ENCODE results near the gene AATK. TPM values are rescaled to one million over a fixed set of nuclear protein-coding genes. Genes with fewer than 3 reads are reported as not detected.

Gene AATK
- total and polyA plus RNA-seq, 2 of the 13 experiments (the other 11 are each of a cell fraction or from before 2014, with no cell fraction given): 2.9 to 8.4 TPM

DNA sequence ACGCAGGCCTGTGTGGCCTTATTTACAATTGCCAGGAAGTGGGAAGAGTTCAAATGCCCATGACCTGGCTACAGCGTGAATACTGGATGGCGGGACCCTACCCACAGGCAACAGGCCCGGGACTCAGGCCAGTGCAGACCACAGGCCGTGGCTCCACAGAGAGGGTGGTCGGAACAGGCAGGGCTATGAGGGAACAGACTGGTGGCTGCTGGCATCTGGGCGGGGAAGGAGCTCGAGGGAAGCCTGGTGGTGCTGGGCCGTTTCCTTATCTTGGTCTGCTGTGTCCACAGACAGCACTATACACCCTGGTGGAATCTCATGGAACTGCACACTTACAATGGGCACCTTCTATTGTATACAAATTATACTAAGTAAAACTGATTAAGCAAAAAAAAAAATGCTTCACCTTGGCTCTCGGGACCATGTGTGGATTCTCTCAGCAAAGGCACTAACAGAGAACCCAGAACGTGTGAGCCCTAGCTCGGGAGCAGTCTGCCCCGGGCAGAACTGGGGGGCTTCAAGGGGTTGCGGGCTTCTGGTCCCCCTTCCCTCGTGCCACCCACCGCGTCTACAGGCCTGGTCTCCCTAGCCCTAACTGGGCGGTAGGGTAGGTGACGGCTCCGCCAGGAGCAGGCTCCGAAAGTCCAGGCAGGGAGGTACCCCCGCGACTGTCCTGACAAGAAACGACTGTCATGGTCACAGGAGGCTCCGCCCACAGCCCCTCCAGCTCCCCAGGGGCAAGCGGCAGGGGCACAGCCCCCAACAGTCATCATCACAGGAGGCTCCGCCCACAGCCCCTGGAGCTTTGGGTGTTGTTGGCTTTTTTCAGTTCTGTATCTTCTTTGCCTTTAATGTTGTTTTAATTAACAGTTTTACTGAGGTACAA is 34.9 kb upstream of the AATK start (continued):
- TF ChIP-seq, protein P1, sequence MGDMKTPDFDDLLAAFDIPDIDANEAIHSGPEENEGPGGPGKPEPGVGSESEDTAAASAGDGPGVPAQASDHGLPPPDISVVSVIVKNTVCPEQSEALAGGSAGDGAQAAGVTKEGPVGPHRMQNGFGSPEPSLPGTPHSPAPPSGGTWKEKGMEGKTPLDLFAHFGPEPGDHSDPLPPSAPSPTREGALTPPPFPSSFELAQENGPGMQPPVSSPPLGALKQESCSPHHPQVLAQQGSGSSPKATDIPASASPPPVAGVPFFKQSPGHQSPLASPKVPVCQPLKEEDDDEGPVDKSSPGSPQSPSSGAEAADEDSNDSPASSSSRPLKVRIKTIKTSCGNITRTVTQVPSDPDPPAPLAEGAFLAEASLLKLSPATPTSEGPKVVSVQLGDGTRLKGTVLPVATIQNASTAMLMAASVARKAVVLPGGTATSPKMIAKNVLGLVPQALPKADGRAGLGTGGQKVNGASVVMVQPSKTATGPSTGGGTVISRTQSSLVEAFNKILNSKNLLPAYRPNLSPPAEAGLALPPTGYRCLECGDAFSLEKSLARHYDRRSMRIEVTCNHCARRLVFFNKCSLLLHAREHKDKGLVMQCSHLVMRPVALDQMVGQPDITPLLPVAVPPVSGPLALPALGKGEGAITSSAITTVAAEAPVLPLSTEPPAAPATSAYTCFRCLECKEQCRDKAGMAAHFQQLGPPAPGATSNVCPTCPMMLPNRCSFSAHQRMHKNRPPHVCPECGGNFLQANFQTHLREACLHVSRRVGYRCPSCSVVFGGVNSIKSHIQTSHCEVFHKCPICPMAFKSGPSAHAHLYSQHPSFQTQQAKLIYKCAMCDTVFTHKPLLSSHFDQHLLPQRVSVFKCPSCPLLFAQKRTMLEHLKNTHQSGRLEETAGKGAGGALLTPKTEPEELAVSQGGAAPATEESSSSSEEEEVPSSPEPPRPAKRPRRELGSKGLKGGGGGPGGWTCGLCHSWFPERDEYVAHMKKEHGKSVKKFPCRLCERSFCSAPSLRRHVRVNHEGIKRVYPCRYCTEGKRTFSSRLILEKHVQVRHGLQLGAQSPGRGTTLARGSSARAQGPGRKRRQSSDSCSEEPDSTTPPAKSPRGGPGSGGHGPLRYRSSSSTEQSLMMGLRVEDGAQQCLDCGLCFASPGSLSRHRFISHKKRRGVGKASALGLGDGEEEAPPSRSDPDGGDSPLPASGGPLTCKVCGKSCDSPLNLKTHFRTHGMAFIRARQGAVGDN (CRISPR knock-in tag; IDR thresholded peaks at IDR 0.05): peak; percentile 35
- peak; percentile 58 for TF ChIP-seq STAG1 (CRISPR knock-in tag; IDR thresholded peaks at IDR 0.05)
- no peak for TF ChIP-seq MAF1 (CRISPR knock-in tag; IDR thresholded peaks at IDR 0.05; ENCODE audit: borderline replicate concordance)
- no peak for TF ChIP-seq TCF7 (IDR thresholded peaks at IDR 0.05; ENCODE audit: low read depth)
- peak; percentile 11; the same call in 1 of the 2 replicates for TF ChIP-seq SALL1 (CRISPR knock-in tag; IDR thresholded peaks at IDR 0.05)
- TF ChIP-seq, protein P2, sequence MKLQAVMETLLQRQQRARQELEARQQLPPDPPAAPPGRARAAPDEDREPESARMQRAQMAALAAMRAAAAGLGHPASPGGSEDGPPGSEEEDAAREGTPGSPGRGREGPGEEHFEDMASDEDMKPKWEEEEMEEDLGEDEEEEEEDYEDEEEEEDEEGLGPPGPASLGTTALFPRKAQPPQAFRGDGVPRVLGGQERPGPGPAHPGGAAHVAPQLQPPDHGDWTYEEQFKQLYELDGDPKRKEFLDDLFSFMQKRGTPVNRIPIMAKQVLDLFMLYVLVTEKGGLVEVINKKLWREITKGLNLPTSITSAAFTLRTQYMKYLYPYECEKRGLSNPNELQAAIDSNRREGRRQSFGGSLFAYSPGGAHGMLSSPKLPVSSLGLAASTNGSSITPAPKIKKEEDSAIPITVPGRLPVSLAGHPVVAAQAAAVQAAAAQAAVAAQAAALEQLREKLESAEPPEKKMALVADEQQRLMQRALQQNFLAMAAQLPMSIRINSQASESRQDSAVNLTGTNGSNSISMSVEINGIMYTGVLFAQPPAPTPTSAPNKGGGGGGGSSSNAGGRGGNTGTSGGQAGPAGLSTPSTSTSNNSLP (IDR thresholded peaks at IDR 0.05; ENCODE audit: low read depth, low read length): 0 out of 2 replicates have a peak, but pooled peaks have one; percentile 10
- 0 out of 2 replicates have a peak, but pooled peaks have one; percentile 52 for TF ChIP-seq ZNF580 (CRISPR knock-in tag; IDR thresholded peaks at IDR 0.05; ENCODE audit: borderline replicate concordance, low read depth)
- no peak for TF ChIP-seq ATRX (CRISPR knock-in tag; IDR thresholded peaks at IDR 0.05; ENCODE audit: borderline replicate concordance)
- TF ChIP-seq KDM2A (CRISPR knock-in tag; IDR thresholded peaks at IDR 0.05; ENCODE audit: borderline replicate concordance, low read depth): peak; percentile 20; the same call in 1 of the 2 replicates
- no peak for TF ChIP-seq MTF1 (CRISPR knock-in tag; IDR thresholded peaks at IDR 0.05)
- no peak for TF ChIP-seq TEAD3 (CRISPR knock-in tag; optimal IDR thresholded peaks at IDR 0.05; ENCODE audit: borderline replicate concordance)
- no peak for TF ChIP-seq ZNF160 (CRISPR knock-in tag; IDR thresholded peaks at IDR 0.05)
- TF ChIP-seq HNRNPUL1 (IDR thresholded peaks at IDR 0.05; ENCODE audit: low read depth, low read length): no peak
- no peak for TF ChIP-seq SETDB1 (CRISPR knock-in tag; IDR thresholded peaks at IDR 0.05; ENCODE audit: borderline replicate concordance)
- no peak for TF ChIP-seq MXD1 (CRISPR knock-in tag; IDR thresholded peaks at IDR 0.05)
- TF ChIP-seq ISL2 (CRISPR knock-in tag; IDR thresholded peaks at IDR 0.05): no peak
- no peak for TF ChIP-seq ETV6 (CRISPR knock-in tag; conservative IDR thresholded peaks at IDR 0.05)
- no peak for TF ChIP-seq ZNF775 (CRISPR knock-in tag; IDR thresholded peaks at IDR 0.05; ENCODE audit: borderline replicate concordance)
- TF ChIP-seq PCBP1 (IDR thresholded peaks at IDR 0.05; ENCODE audit: borderline replicate concordance, low read depth, low read length): 0 out of 2 replicates have a peak, but pooled peaks have one; percentile 7
- TF ChIP-seq POLR2AphosphoS5 (IDR thresholded peaks at IDR 0.05; ENCODE audit: low read depth, low read length): no peak
- no peak for TF ChIP-seq SRSF1 (optimal IDR thresholded peaks at IDR 0.05; ENCODE audit: low read depth, low read length)

All from HepG2 (cell line).